Natural killer cell (primary cell): ENCODE measurements around the gene PPCS. TPM values are rescaled to one million over a fixed set of nuclear protein-coding genes. Genes with fewer than 3 reads are reported as not detected.

Source experiments
- ATAC-seq, 3 donors: fragments of 150-1000 bp in 2 of 3; fragments of 200-7000 bp in 1 of 3; cut with Tn5 transposase; 1 replicate in 1 of 3; 2 replicates in 2 of 3; pipeline ENCODE4 v1.10.0; 2021; ENCODE audit warnings: mild to moderate bottlenecking in 2 of 3, moderate library complexity in 2 of 3
- DNase-seq, 2 donors: peaks; one replicate each; pipeline versions ENCODE4 v3.0.0 to v3.0.0-alpha.2; 2013 to 2021; ENCODE audit warnings: mixed read lengths in 1 of 2
- H3K27ac ChIP-seq: one replicate; pipeline ENCODE4 v1.5.1; 2013; ENCODE audit warnings: mild to moderate bottlenecking, low read length
- H3K27me3 ChIP-seq: one replicate; pipeline ENCODE4 v1.6.1; 2013; ENCODE audit warnings: low read length; ENCODE audit not compliant: control insufficient read depth, insufficient read depth
- H3K36me3 ChIP-seq: one replicate; pipeline ENCODE4 v1.6.1; 2013; ENCODE audit warnings: low read length; ENCODE audit not compliant: control insufficient read depth, insufficient read depth
- H3K4me1 ChIP-seq: one replicate; pipeline ENCODE4 v1.6.1; 2013; ENCODE audit warnings: low read length; ENCODE audit not compliant: control insufficient read depth, insufficient read depth
- H3K4me3 ChIP-seq: one replicate; pipeline ENCODE4 v1.5.1; 2013; ENCODE audit warnings: low read length
- H3K9me3 ChIP-seq: one replicate; pipeline ENCODE4 v1.6.1; 2013; ENCODE audit warnings: low read length; ENCODE audit not compliant: control insufficient read depth, insufficient read depth
- H3K27ac Mint-ChIP-seq, 2 donors: one replicate each; pipeline ENCODE4 v1.8.0; 2022; ENCODE audit warnings: mild to moderate bottlenecking in 2 of 2, mixed read lengths in 2 of 2, moderate library complexity in 1 of 2
- H3K27me3 Mint-ChIP-seq, 2 donors: one replicate each; pipeline ENCODE4 v1.8.0; 2022; ENCODE audit warnings: low read depth in 2 of 2, mixed read lengths in 2 of 2
- H3K36me3 Mint-ChIP-seq: one replicate; pipeline ENCODE4 v1.8.0; 2022; ENCODE audit warnings: mixed read lengths
- H3K4me1 Mint-ChIP-seq, 2 donors: one replicate each; pipeline ENCODE4 v1.8.0; 2022; ENCODE audit warnings: mixed read lengths in 2 of 2
- H3K4me3 Mint-ChIP-seq: one replicate; pipeline ENCODE4 v1.8.0; 2022; ENCODE audit warnings: mild to moderate bottlenecking, moderate library complexity, mixed read lengths
- H3K9me3 Mint-ChIP-seq, 2 donors: one replicate each; pipeline ENCODE4 v1.8.0; 2022; ENCODE audit warnings: mixed read lengths in 2 of 2
- WGBS: methylation state at CpG from one replicate; pipeline ENCODE4 v1.1.7; 2013; ENCODE audit warnings: missing lambda C conversion rate; ENCODE audit not compliant: insufficient coverage; 5-methylcytosine and 5-hydroxymethylcytosine counted together
- intact Hi-C: fragments of 100-400 bp; cut with micrococcal nuclease; formaldehyde crosslinking; loops from one replicate; pipeline ENCODE4 v1.14.2; 2022
- total RNA-seq, 4 donors: library from RNA; stranded (reverse); fragments of 120-200 nt in 1 of 4; gene quantifications; one replicate each; pipeline versions ENCODE4 v1.2.3 to v1.2.4, GENCODE V29; 2013 to 2022
- TF ChIP-seq, protein P1 (sequence below): fragments of 200-600 bp; IDR thresholded peaks from one replicate; pipeline ENCODE4 v1.8.0; 2022; ENCODE audit warnings: antibody characterized with exemption

PPCS gene
- total RNA-seq, 3 donors from 2014 or later (not counting 1 experiment from before 2014, with no cell fraction given): 44.2 to 54.5 (median 50.2) TPM

DNA sequence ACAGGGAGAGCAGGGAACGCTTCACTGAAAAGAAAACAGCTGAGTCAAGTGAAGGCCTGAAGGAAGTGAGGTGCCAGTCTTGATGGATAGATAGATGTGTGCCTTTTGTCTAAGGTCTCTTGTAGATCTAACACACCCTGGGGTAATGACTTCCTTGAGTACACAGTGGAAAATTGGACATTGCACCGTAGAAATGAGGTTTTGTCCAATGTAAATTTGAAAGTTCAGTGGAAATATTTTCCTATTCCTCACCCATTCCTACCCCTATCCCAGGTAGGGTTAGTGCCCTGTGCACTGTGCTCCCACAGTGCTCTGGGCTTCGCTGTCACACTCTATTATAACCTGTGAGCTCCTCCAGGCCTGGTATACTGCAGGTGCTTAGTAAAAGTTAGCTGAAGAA, 24.8 kb upstream of the PPCS start:
- Mint-ChIP-seq H3K36me3 (no peaks in the 10 kb centered on the region), H3K9me3 (no peaks in the 10 kb centered on the region), H3K4me3 (no peak overlapping the region), H3K27ac (no peak overlapping the region), H3K27me3 (no peaks in the 10 kb centered on the region), H3K4me1 (no peaks in the 10 kb centered on the region)
- ATAC-seq (no peak), DNase-seq (no peak)
- H3K27ac ChIP-seq: no peak overlapping the region
- H3K4me3 ChIP-seq: no peak overlapping the region
- H3K4me1 ChIP-seq: peaks cover 5% of the 10 kb centered on the region
- H3K9me3 ChIP-seq: no peaks in the 10 kb centered on the region
- intact Hi-C loops: no loop called here
- H3K36me3 ChIP-seq: no peaks in the 10 kb centered on the region
- TF ChIP-seq, protein P1, sequence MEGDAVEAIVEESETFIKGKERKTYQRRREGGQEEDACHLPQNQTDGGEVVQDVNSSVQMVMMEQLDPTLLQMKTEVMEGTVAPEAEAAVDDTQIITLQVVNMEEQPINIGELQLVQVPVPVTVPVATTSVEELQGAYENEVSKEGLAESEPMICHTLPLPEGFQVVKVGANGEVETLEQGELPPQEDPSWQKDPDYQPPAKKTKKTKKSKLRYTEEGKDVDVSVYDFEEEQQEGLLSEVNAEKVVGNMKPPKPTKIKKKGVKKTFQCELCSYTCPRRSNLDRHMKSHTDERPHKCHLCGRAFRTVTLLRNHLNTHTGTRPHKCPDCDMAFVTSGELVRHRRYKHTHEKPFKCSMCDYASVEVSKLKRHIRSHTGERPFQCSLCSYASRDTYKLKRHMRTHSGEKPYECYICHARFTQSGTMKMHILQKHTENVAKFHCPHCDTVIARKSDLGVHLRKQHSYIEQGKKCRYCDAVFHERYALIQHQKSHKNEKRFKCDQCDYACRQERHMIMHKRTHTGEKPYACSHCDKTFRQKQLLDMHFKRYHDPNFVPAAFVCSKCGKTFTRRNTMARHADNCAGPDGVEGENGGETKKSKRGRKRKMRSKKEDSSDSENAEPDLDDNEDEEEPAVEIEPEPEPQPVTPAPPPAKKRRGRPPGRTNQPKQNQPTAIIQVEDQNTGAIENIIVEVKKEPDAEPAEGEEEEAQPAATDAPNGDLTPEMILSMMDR: no peak
- no peaks in the 10 kb centered on the region for H3K27me3 ChIP-seq
- WGBS: 94% methylated on average over 2 of the region's 3 CpGs

DNA sequence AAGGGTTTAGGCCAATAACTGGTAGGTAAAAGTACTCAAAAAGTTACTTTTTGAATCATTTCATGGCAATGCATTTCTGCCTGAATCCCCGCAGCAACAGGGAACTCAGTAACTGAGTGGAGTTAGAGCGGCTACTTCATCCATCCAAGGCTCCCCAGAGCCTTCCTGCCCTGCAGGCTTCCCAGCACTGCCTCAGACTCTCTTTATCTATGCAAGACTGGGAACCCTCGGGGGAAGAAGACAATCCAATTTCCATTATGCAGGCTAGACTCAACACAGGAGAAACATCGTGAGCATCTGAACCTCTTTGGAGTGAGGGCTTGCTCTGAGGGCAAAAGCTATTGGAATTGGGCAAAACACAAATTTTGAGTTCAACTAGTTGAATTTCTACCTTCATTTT, 23.6 kb upstream of the PPCS start:
- TF ChIP-seq, protein P1: no peak
- intact Hi-C loops: no loop called here
- Histone ChIP-seq H3K27ac (no peak overlapping the region), H3K36me3 (no peaks in the 10 kb centered on the region), H3K27me3 (no peaks in the 10 kb centered on the region), H3K4me1 (peaks cover 5% of the 10 kb centered on the region), H3K4me3 (no peak overlapping the region), H3K9me3 (no peaks in the 10 kb centered on the region)
- no peak for DNase-seq
- Mint-ChIP-seq H3K36me3 (no peaks in the 10 kb centered on the region), H3K4me1 (no peaks in the 10 kb centered on the region), H3K4me3 (no peak overlapping the region), H3K27ac (no peak overlapping the region), H3K9me3 (no peaks in the 10 kb centered on the region), H3K27me3 (no peaks in the 10 kb centered on the region)
- no peak for ATAC-seq
- 92% methylated on average over 4 of the region's 4 CpGs for WGBS

DNA sequence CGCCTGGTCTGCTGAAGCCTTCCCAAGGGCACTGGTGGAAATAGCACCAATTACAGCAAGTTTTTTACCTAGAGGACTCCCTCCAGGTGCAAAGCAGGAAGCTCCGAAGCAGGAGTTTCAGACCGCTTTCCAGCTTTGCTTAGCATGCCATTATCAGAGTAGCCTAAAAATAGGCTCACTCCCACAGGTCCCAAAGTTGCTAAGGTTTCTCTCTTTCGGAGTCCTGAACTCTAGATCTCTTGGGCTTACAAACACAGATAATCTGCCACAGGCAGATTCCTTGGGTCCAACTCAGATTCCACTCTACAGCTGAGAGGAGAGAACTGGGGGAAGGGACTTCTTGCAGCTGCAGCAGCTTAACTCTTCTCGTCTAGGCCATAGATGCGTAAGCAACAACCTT, 23.0 kb upstream of the PPCS start:
- Histone ChIP-seq H3K27ac (no peak overlapping the region), H3K36me3 (no peaks in the 10 kb centered on the region), H3K27me3 (no peaks in the 10 kb centered on the region), H3K9me3 (no peaks in the 10 kb centered on the region), H3K4me1 (peaks cover 5% of the 10 kb centered on the region), H3K4me3 (no peak overlapping the region)
- DNase-seq (no peak), ATAC-seq (no peak)
- Mint-ChIP-seq H3K27ac (no peak overlapping the region), H3K9me3 (no peaks in the 10 kb centered on the region), H3K4me3 (no peak overlapping the region), H3K4me1 (no peaks in the 10 kb centered on the region), H3K27me3 (no peaks in the 10 kb centered on the region), H3K36me3 (no peaks in the 10 kb centered on the region)
- TF ChIP-seq, protein P1: no peak
- 98% methylated on average over 6 of the region's 6 CpGs for WGBS
- intact Hi-C loops: no loop called here

DNA sequence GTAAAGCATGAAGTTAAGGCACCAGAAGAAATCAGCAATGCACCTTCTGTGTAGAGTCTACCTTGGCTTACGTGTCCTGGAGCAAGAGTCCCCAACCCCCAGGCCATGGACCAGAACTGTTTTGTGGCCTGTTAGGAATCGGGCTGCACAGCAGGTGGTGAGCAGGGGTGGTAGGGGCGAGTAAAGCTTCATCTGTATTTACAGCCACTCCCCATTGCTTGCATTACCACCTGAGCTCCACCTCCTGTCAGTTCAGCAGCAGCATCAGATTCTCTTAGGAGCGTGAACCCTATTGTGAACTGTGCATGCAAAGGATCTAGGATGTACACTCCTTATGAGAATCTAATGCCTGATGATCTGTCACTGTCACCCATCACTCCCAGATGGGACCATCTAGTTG, 22.0 kb upstream of the PPCS start:
- no peak for ATAC-seq
- Histone ChIP-seq H3K4me1 (peaks cover 5% of the 10 kb centered on the region), H3K27me3 (no peaks in the 10 kb centered on the region), H3K4me3 (no peak overlapping the region), H3K9me3 (no peaks in the 10 kb centered on the region), H3K36me3 (no peaks in the 10 kb centered on the region), H3K27ac (no peak overlapping the region)
- intact Hi-C loops: no loop called here
- H3K36me3 Mint-ChIP-seq: no peaks in the 10 kb centered on the region
- 92% methylated on average over 4 of the region's 4 CpGs for WGBS
- no peak for DNase-seq
- H3K9me3 Mint-ChIP-seq: no peaks in the 10 kb centered on the region
- H3K27me3 Mint-ChIP-seq: no peaks in the 10 kb centered on the region
- no peak overlapping the region for H3K4me3 Mint-ChIP-seq
- TF ChIP-seq, protein P1: no peak
- no peaks in the 10 kb centered on the region for H3K4me1 Mint-ChIP-seq
- no peak overlapping the region for H3K27ac Mint-ChIP-seq
